Measurements from ENCODE around the gene IFITM5.

IFITM5 gene

GRCh38 chr11:251550-251949, 47.8 kb downstream of the IFITM5 start:
- TF ChIP-seq MAX (IDR thresholded peaks at IDR 0.05) = no peak
- no peak for TF ChIP-seq FOXM1 (IDR thresholded peaks at IDR 0.05; ENCODE audit: borderline replicate concordance, low read depth)
- no peak for TF ChIP-seq NFIC (IDR thresholded peaks at IDR 0.05)
- TF ChIP-seq YY1 (IDR thresholded peaks at IDR 0.05; ENCODE audit: low read depth) = no peak
- no peak for TF ChIP-seq CREB1 (IDR thresholded peaks at IDR 0.05; ENCODE audit: low read depth)
- no peak for TF ChIP-seq TEAD4 (IDR thresholded peaks at IDR 0.05)
- TF ChIP-seq USF1 (IDR thresholded peaks at IDR 0.05) = no peak
- TF ChIP-seq EP300 (IDR thresholded peaks at IDR 0.05; ENCODE audit: borderline replicate concordance) = no peak
- no peak for TF ChIP-seq RAD21 (IDR thresholded peaks at IDR 0.05; ENCODE audit: low read depth)
- TF ChIP-seq CEBPB (IDR thresholded peaks at IDR 0.05) = no peak

- TF ChIP-seq CEBPB (IDR thresholded peaks at IDR 0.05) = no peak
- no peak for TF ChIP-seq EP300 (IDR thresholded peaks at IDR 0.05; ENCODE audit: borderline replicate concordance)
- TF ChIP-seq MAX (IDR thresholded peaks at IDR 0.05) = no peak
- TF ChIP-seq RAD21 (IDR thresholded peaks at IDR 0.05; ENCODE audit: low read depth) = peak; percentile 58
- no peak for TF ChIP-seq USF1 (IDR thresholded peaks at IDR 0.05)
- no peak for TF ChIP-seq YY1 (IDR thresholded peaks at IDR 0.05; ENCODE audit: low read depth)
- TF ChIP-seq ZBTB7A (IDR thresholded peaks at IDR 0.05; ENCODE audit: low read depth) = no peak
Observed at GRCh38 chr11:250740-251299, 48.5 kb downstream of the IFITM5 start.

- TF ChIP-seq NFIC (IDR thresholded peaks at IDR 0.05) = no peak
- TF ChIP-seq CREB1 (IDR thresholded peaks at IDR 0.05; ENCODE audit: low read depth) = no peak
- no peak for TF ChIP-seq TAF1 (IDR thresholded peaks at IDR 0.05; ENCODE audit: low read depth)
- TF ChIP-seq EGR1 (IDR thresholded peaks at IDR 0.05) = no peak
- no peak for TF ChIP-seq YY1 (IDR thresholded peaks at IDR 0.05; ENCODE audit: low read depth)
- no peak for TF ChIP-seq REST (IDR thresholded peaks at IDR 0.05; ENCODE audit: low read depth)
- TF ChIP-seq ZBTB7A (IDR thresholded peaks at IDR 0.05; ENCODE audit: low read depth) = no peak
- TF ChIP-seq TEAD4 (IDR thresholded peaks at IDR 0.05) = no peak
- no peak for TF ChIP-seq FOXM1 (IDR thresholded peaks at IDR 0.05; ENCODE audit: borderline replicate concordance, low read depth)
- no peak for TF ChIP-seq USF1 (IDR thresholded peaks at IDR 0.05)
- TF ChIP-seq RAD21 (IDR thresholded peaks at IDR 0.05; ENCODE audit: low read depth) = no peak
- no peak for TF ChIP-seq MAX (IDR thresholded peaks at IDR 0.05)
- no peak for TF ChIP-seq CEBPB (IDR thresholded peaks at IDR 0.05)
- TF ChIP-seq EP300 (IDR thresholded peaks at IDR 0.05; ENCODE audit: borderline replicate concordance) = no peak
- TF ChIP-seq TCF12 (IDR thresholded peaks at IDR 0.05; ENCODE audit: low read depth) = no peak
Observed at GRCh38 chr11:250274-250673, 49.1 kb downstream of the IFITM5 start.

GRCh38 chr11:249062-249461, 50.3 kb downstream of the IFITM5 start:
- no peak for TF ChIP-seq EP300 (IDR thresholded peaks at IDR 0.05; ENCODE audit: borderline replicate concordance)
